Stimulated activated naive CD8-positive, alpha-beta T cell treated with anti-CD3 and anti-CD28 coated beads, Interleukin-15, Interleukin-2, amounts not matched to agents 100 U/mL and 50 U/mL, for 24 hours (primary cell): Measurements from ENCODE around the gene PLCXD1.
A peak's percentile ranks its signal among the peaks of the same experiment; 100 is the strongest.
"Not testable (repeated sequence)": the region's sequence is repeated elsewhere in the genome, so short reads cannot be mapped to it uniquely, and the experiment has no call there.

Experiments
- ATAC-seq: fragments of 150-1000 bp; cut with Tn5 transposase; one replicate; pipeline ENCODE4 v1.10.0; 2021
- DNase-seq: peaks from one replicate; pipeline ENCODE4 v3.0.0; 2021

PLCXD1 gene

GRCh38 chrX:281166-281999, at the start of gene PLCXD1:
Gene PLCXD1, plus strand, starts transcription at chrX:281381. Its CDS starts 2,807 bp downstream, at chrX:284188.
- ATAC-seq (no peak), DNase-seq (no peak)

DNA sequence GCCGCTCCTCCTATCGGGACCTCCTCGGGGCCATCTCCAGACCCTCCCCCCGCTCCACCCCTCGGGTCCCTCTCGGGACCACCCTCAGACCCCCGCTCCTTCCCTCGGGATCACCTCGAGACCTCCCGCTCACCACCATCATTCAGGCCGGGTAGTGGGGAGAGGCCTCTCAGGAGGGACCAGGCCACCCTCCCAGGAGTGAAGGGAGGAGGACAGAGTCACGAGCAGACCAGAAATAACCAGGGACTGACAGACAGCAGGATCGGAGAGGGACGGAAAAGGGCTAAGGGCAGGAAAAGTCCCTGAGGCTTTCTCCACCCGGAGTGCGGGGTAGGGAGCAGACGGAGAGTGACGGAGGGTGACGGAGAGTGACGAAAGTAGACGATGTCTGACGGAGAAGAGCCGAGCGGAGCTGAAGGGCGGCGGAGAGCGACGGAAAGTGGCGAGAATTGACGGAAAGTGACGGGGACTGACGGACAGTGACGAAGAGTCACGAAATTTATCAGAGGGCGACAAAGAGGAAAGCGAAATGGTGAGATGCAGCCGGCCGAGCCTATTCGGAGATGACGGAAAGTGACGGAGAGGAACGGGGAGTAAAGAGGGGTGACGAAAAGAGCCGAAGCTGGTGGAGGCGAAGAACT, 49.4 kb upstream of the PLCXD1 start:
- ATAC-seq, result peak; percentile 93

GRCh38 chrX:232278-232655, 48.9 kb upstream of the PLCXD1 start:
- DNase-seq, ATAC-seq: not testable (repeated sequence)

More for the DNA sequence above, 49.4 kb upstream of the PLCXD1 start:
- DNase-seq, result not testable (repeated sequence)

DNA sequence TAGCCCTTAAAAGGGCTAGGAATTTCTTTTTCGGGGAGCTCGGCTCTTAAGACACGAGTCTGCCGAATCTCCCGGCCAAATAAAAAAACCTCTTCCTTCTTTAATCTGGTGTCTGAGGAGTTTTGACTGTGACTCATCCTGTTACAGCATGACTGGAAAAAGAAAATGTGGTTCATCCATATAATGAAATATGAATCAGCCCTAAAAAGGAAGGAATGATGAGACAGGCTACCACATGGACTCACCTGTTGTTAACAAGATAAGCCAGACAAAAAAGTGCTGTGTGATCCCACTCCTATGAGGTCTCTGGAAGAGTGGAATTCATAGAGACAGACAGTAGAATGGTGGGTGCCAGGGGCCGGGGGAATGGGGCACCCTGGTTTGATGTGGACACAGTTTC, 45.0 kb upstream of the PLCXD1 start:
- DNase-seq, ATAC-seq: not testable (repeated sequence)

DNA sequence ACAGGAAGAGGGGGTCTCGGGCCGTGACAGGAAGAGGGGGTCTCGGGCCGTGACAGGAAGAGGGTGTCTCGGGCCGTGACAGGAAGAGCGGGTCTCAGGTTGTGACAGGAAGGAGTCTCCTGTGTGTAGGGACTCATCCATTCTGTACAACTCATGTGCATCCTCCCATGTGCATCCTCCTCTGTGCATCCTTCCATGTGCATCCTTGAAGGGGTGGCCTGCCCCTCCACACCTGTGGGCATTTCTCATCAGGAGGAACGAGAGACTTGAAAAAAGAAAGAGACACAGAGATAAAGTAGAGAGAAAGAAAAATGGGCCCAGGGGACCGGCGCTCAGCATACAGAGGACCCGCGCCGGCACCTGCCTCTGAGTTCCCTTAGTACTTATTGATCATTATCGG, 30.2 kb upstream of the PLCXD1 start:
- no peak for ATAC-seq
- no peak for DNase-seq

- ATAC-seq, DNase-seq: not testable (repeated sequence)
Observed at GRCh38 chrX:251396-252243, 29.6 kb upstream of the PLCXD1 start.

- ATAC-seq, result no peak
Observed at GRCh38 chrX:252244-252956, 28.8 kb upstream of the PLCXD1 start.

DNA sequence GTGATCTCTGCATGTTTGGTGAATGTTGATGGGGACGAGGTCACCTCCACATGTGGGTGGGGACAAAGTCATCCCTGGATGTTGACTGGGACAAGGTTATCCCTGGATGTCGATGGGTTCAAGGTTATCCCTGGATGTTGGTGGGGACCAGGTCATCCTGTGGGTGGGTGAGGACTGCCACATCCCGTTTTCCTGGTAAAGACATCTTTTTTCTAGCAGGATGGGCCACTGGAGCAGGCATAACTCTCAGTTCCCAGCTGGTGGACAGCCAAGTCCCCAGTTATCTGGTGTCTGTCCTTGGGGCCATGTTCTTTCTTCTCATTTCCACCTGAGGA, 28.3 kb upstream of the PLCXD1 start:
- ATAC-seq, result no peak
- DNase-seq, result no peak

More at GRCh38 chrX:252244-252956, 28.8 kb upstream of the PLCXD1 start:
- no peak for DNase-seq

- peak; percentile 32 for ATAC-seq
- no peak for DNase-seq
Observed at GRCh38 chrX:253451-254297, 27.5 kb upstream of the PLCXD1 start.

GRCh38 chrX:254630-255215, 26.5 kb upstream of the PLCXD1 start:
- DNase-seq, result no peak
- ATAC-seq, result no peak

DNA sequence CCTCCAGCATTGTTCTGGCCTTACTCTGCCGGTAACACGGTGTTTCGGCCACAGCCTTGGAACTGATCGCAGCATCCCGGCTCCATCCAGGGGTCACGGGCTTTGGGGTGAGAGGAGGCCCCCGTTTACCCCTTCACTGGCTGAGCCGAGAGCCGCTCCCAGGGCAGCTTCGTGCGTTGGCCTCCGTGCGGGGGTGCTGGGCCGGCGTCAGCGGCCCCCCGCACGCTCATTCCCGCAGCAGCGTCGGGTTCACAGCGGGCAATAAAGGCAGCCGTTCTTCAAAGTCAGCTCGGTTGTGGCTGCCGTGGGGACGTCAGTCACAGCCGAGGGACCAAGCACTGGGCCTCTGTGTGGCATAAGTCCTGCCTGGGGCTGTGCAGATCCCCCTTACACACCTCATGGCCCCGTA, 25.3 kb upstream of the PLCXD1 start:
- DNase-seq, result no peak

DNA sequence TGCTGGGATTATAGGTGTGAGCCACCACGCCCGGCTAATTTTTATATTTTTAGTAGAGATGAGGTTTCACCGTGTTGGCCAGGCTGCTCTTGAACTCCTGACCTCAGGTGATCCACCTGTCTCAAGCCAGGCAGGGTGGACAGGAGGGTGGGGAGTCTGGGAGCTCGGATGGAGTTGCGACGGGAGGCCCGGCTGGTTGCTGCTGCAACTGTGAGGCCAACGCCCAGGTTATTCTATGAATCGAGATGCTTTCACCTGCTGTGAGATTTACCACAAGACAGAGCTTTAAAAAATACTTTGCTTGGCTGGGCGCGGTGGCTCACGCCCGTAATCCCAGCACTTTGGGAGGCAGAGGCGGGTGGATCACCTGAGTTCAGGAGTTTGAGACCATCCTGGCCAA, 24.1 kb upstream of the PLCXD1 start:
- not testable (repeated sequence) for DNase-seq, ATAC-seq

More for the DNA sequence above, 25.3 kb upstream of the PLCXD1 start:
- ATAC-seq, result no peak

- ATAC-seq, result no peak
- DNase-seq, result no peak
Observed at GRCh38 chrX:257681-258289, 23.4 kb upstream of the PLCXD1 start.

- DNase-seq (no peak), ATAC-seq (no peak)
Observed at GRCh38 chrX:258291-259040, 22.7 kb upstream of the PLCXD1 start.

GRCh38 chrX:259692-260355, 21.4 kb upstream of the PLCXD1 start:
- ATAC-seq, result no peak
- DNase-seq, result no peak

DNA sequence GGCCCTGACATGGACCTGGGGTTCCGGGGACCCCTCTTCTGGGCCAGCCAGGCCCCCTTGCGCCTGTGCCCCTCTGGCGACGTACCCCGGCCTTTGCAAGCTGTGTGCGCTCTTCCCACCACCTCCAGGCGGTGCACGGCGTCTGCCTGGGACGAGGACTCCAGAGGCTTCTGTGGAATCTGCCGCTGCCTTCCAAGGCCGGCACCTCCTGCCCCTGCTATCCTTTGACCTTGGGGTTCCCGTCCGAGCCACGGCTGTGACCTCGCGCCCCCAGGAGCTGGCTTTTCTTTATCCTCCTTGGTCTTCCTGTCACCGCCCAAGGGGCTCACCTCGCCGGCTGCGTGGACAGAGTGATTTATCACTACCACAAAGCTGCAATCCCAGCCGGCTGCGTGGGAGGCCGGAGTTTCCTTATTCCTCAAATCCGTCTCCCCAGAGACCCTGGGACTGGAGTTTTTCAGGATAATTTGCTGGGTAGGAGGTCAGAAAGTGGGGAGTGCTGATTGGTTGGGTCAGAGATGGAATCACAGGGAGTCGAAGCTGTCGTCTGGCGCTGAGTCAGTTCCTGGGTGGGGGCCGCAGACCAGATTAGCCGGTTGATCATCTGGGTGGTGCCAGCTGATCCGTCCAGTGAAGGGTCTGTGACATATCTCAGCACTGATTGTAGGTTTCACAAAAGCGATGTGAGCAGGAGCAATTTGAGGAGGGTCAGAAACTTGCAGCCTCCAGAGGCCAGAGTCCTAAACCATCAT, 19.8 kb upstream of the PLCXD1 start:
- DNase-seq, result no peak
- ATAC-seq, result no peak

GRCh38 chrX:261919-262352, 19.2 kb upstream of the PLCXD1 start:
- no peak for ATAC-seq
- no peak for DNase-seq

DNA sequence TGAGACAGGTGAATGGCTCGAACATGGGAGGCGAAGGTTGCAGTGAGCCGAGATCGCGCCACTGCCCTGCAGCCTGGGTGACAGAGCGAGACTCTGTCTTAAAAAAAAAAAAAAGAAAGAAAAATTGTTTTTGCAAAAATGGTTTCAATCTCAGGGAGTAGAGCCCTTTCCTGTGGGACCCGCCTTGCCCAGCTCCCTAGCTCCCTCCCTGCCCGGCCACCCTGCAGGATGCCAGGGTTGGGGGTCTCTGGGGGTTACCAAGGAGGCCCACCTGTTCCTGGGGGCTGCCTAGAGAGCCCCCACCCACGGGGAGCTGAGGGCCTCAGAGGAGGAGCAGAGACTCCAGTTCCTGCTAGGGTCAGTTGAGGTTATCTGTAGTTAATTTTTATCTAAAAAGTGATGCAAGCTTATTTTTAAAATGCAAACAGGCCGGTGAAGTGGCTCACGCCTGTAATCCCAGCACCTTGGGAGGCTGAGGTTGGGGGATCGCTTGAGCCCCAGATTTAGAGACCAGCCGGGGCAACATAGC, 18.7 kb upstream of the PLCXD1 start:
- no peak for ATAC-seq
- no peak for DNase-seq
